Esophagus mucosa (tissue), 1 donor: ENCODE data around the gene FIGLA. TPM values are rescaled to one million over a fixed set of nuclear protein-coding genes. Genes with fewer than 3 reads are reported as not detected.

Experiments used
- ATAC-seq: fragments of 200-7000 bp; cut with Tn5 transposase; one replicate; pipeline ENCODE4 v1.9.1; 2020
- total RNA-seq: library from RNA; stranded (reverse); gene quantifications from one replicate; pipeline ENCODE4 v1.2.4, GENCODE V29; 2023
- donor health status: DM: yes; HTN: yes; CAD: no.

Gene FIGLA
- total RNA-seq, 1 donor from 2014 or later: not detected

GRCh38 chr2:70771446-70771845 is 19.0 kb downstream of the FIGLA start:
- no peak for ATAC-seq

GRCh38 chr2:70769450-70769849 is 21.0 kb downstream of the FIGLA start:
- no peak for ATAC-seq

DNA sequence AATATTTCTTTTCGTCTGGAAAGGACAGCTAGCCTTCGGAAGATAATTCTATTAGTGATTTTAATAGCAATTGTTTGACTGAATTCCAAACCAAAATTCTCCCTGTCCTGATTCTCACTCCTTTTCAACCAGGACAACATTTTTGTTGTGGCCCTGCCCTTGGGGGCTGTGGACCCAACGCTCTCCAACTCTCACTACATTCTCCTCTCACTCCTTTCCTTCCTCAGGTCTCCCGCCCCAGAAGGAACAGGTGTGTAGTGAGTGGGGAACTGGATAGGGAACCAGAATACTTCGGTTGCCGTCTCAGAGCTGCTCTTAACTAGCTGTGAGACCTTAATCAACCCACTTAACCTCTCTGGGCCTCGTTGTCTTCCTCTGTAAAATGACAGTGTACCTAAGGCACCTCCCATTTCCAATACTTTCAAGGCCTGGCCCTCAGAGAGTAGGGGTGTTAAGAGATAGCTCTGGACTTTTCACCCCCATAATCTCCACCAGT is 21.8 kb downstream of the FIGLA start:
- no peak for ATAC-seq

DNA sequence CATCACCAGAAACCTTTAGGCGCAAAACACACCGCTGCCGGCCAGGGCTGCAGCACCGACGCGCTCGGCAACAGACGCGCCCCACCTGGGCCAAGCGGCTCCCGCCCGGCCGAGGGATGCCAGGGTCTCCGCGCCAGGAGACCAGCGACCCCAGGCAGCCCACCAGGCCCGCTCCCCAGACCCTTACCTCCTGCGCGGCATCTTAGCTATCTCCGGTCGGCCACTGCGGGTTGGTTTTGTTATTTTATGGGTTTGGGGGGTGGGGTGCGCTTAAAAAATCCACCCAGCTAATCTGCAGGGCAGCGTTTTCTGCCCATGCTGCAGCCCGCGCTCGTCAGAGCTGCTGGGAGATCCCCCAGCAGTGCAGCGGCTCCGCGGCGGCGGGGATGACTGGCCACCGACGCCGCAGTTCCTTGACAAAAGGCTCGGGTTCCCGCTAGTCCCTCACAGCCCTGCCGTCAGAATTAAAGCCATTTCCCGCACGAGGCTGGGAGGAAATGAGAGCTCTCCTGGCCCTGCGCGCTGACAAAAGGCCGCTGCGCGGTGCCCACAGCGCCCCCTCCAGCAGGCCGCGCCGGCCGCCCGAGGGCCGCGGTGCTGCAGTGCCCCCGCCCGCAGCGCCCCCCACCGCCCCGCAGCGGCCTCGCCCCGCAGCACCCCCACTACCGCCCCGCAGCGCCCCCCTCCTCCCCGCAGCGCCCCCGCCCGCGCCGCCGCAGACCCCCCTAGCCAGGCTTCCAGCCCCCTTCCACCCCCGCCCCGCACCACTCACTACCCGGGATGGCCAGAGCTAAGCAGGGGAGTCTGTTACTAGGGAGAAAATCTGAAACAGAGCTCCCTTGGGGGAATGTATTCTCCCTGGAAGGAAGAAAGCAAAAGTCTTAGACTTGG is 22.5 kb downstream of the FIGLA start, which contains the start of gene ADD2:
Gene ADD2 (minus strand): TSS at position 502 of the 891 bp plus-strand sequence. CDS start 61,792 bp downstream, outside the sequence.
- ATAC-seq: peak; percentile 62

DNA sequence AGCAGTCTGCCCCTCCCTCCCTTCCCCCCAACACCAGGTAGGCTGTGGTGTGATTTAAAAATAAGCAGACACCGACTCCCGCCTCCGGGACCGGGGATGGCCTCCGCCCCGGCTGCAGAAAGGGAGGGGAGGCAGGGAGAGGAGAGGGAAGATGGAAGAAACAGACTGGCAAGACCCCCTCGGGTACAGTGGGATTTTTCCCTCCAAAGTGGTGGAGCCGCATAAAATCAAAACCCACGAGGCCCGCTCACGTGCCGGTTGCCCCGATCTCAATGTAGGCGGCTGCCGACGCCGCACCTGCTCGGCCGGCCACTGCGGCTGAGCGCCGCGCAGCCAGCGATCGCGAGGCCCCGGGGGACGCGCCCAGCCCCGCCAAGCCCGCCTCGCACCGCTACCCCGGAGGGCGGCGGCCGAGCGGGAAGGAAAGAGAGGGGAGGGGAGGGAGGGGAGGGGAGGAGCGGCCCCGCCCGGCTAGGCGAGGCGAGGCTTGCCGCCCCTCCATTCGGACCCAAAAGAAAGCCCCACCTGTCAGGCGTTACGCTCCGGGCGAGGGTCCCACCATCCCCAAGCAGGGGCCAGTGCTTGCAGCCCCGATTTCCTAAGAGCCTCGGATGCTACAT is 23.3 kb downstream of the FIGLA start:
- ATAC-seq: peak; percentile 25

DNA sequence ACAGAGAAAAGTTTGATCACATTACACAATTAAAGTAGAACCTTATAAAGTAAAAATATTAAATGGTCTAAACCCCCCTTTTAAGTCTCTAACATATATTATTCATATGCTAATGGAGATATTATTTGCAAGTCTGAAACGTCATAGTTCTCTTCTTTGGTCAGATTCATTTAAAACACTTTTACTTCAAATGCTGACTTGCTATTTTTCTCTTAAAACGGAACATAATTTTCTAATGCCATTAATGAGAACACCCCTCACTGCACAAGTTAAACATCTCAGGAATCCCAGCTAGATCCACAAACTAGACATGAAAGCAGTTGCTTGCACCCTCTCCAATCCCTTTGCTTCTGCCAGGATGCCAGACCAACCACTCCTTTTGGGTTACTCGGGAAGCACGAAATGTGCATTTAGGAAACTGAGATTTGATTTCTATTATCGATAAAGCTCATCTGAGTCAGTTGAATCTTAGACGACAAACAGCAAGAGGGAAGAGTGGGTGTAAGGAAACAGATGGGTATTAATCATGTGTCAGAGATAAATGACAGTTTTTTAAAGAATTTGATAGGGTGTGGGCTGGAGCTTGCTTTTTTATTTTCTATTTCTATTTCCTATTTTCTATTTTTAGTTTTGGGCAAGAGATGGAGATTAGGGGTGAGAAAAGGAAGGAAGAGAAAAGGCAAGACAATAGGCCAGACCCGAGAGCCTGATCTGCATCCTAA is 23.9 kb downstream of the FIGLA start:
- no peak for ATAC-seq

DNA sequence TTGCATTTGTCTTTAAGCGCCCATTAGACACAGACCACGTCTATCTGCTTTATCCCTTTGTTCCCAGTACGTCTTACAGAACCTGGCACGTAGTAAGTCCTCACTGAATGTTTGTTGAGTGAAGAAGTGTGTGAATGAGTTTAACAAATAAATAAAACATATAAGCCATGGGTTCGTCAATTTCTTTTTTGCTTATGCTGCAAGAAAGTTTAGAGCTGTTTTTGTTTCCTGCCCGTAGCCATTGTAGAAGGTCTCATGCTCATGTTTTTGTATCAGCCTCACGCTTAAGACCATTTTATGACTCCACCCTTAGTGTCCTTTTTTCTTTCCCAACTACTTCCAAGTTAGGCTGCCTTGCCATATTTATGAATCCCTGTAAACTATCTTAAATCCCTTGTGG is 24.9 kb downstream of the FIGLA start:
- no peak for ATAC-seq

GRCh38 chr2:70759446-70759845 is 31.0 kb downstream of the FIGLA start:
- no peak for ATAC-seq

DNA sequence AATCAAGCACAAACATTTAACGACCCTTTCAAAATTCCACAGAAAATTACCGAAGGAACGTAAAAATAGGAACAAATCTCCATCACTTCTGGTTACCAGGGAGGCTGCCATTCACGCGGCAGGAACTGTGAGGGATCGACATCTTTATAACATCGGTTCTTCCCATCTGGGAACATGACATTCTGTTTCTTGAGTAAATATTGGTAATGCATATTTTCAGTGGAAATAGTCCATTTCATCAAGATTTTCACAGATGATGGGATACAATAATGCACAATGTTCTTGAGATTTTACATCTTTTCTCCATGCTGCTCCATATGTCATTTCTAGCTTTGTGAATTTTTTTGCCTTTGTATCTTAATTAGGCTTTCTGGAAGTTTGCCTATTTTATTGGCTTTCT is 32.5 kb downstream of the FIGLA start:
- ATAC-seq: no peak

- no peak for ATAC-seq
These were observed 33.1 kb downstream of the FIGLA start for GRCh38 chr2:70757360-70757759.

- ATAC-seq: no peak
These were observed 34.3 kb downstream of the FIGLA start for GRCh38 chr2:70756128-70756527.

GRCh38 chr2:70753902-70754301 is 36.5 kb downstream of the FIGLA start:
- no peak for ATAC-seq

GRCh38 chr2:70753031-70753430 is 37.4 kb downstream of the FIGLA start:
- no peak for ATAC-seq

- ATAC-seq: no peak
These were observed 38.0 kb downstream of the FIGLA start for GRCh38 chr2:70752396-70752795.

DNA sequence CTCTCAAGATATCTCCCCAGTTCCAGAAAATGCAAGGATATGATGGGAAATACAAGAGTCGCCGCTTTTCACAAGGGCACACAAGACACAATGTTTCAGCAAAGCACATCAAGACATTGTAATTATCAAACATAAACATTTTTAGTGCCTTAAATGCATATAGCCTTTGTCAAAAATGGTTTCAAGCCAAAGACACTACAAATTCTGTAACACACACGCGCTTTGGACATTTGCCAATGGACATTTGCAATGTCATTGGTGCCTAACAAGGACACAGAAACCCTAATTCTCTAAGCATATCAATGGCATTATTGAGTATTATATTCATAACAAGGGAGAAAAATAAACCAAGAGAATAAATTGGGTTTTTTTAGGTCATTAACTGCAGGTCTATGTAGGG is 38.6 kb downstream of the FIGLA start:
- no peak for ATAC-seq

GRCh38 chr2:70750320-70750719 is 40.1 kb downstream of the FIGLA start:
- ATAC-seq: no peak

DNA sequence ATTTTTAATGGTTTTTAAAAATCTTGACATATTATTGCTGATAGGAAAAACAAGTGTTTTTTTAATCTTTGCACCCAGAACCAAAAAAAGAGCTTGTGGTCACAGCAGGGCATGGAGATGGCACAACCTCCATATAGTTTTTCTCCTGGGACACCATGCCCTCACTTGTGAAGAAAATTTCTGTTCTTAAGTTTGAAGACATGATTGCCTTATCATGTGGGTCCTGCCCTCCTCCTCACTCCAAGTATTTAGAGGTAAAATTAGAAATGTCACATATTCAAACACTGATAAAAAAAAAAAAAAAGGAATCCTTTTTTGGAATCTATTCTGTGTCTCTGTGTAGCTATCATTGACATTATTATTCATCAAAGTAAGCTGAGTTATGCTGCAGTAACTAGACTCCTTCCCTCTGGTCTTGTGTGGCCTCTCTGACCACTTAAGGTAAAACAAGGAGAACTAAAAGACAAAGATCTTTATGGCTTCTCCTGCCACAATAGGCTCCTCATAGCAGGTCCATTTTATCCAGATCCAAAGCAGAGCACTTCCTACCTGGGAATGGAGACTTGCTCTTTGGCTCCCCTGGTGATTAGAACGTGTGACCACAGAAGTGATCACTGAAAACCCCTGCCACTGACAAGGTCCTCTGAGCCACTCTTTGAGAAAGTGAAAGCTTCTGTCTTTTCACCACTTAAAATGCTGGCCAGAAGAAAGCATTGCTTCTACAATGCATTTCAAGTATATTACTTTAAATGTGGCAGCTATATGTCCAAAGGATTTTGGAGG is 42.2 kb downstream of the FIGLA start:
- no peak for ATAC-seq

GRCh38 chr2:70747284-70747683 is 43.2 kb downstream of the FIGLA start:
- no peak for ATAC-seq

GRCh38 chr2:70746094-70746974 is 44.1 kb downstream of the FIGLA start:
- no peak for ATAC-seq

DNA sequence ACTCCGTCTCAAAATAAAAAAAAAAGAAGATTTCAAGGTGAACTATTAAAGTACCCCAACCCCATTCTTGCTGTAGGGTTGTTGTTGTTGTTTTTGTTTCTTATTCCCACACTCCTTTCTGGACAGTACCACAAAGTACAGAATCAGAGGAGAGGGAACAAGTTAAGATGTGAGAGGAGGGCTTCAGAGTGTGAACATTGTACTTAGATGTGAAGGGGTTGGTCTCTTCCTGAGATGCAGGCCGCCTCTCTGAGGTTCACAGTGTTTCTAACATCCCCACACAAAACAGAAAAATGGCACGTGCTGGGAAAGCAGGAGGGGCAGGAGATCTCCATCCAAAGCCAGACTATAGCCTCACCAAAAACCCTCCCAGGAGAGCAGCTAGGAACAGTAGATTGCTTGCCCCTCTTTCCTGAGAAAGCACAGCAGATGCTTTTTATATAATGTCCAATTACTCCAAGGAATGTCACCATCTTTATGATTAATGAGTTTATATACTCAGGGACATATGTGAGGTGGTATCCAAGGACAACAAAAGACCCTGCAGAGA is 45.1 kb downstream of the FIGLA start:
- ATAC-seq: no peak

GRCh38 chr2:70744397-70744796 is 46.0 kb downstream of the FIGLA start:
- no peak for ATAC-seq
